Measurements from ENCODE around the gene DNAI7.

Gene DNAI7

GRCh38 chr12:25087596-25087995 is 107.4 kb downstream of the DNAI7 start:
- FAIRE-seq, result no peak
- no peak for DNase-seq (ENCODE audit: insufficient read length, low spot score)
- no peak for TF ChIP-seq CTCF (IDR thresholded peaks at IDR 0.05; ENCODE audit: insufficient read depth, missing control alignments)

- no peak for TF ChIP-seq CTCF (IDR thresholded peaks at IDR 0.05; ENCODE audit: insufficient read depth, missing control alignments)
- FAIRE-seq (no peak), DNase-seq (ENCODE audit: insufficient read length, low spot score) (no peak)
These were observed 110.1 kb downstream of the DNAI7 start for GRCh38 chr12:25084816-25085215.

- DNase-seq (ENCODE audit: insufficient read length, low spot score), result no peak
- no peak for TF ChIP-seq CTCF (IDR thresholded peaks at IDR 0.05; ENCODE audit: insufficient read depth, missing control alignments)
- no peak for FAIRE-seq
These were observed 111.7 kb downstream of the DNAI7 start for GRCh38 chr12:25083211-25083610.

- FAIRE-seq (no peak), DNase-seq (ENCODE audit: insufficient read length, low spot score) (no peak)
These were observed 112.3 kb downstream of the DNAI7 start for GRCh38 chr12:25082628-25083027.

GRCh38 chr12:25079393-25079792 is 115.6 kb downstream of the DNAI7 start:
- FAIRE-seq, result no peak

More at GRCh38 chr12:25082628-25083027, 112.3 kb downstream of the DNAI7 start:
- TF ChIP-seq CTCF (IDR thresholded peaks at IDR 0.05; ENCODE audit: insufficient read depth, missing control alignments), result no peak

GRCh38 chr12:25074954-25075353 is 120.0 kb downstream of the DNAI7 start:
- FAIRE-seq (no peak), DNase-seq (ENCODE audit: insufficient read length, low spot score) (no peak)
- TF ChIP-seq CTCF (IDR thresholded peaks at IDR 0.05; ENCODE audit: insufficient read depth, missing control alignments), result no peak

More at GRCh38 chr12:25079393-25079792, 115.6 kb downstream of the DNAI7 start:
- no peak for DNase-seq (ENCODE audit: insufficient read length, low spot score)
- no peak for TF ChIP-seq CTCF (IDR thresholded peaks at IDR 0.05; ENCODE audit: insufficient read depth, missing control alignments)

- FAIRE-seq, result no peak
These were observed 120.8 kb downstream of the DNAI7 start for GRCh38 chr12:25074113-25074512.

More at GRCh38 chr12:25074113-25074512, 120.8 kb downstream of the DNAI7 start:
- no peak for DNase-seq (ENCODE audit: insufficient read length, low spot score)
- no peak for TF ChIP-seq CTCF (IDR thresholded peaks at IDR 0.05; ENCODE audit: insufficient read depth, missing control alignments)
